HG03025 (cell line): Measurements from ENCODE around the gene CD19.
"Not testable (repeated sequence)": the region's sequence is repeated elsewhere in the genome, so short reads cannot be mapped to it uniquely, and the experiment has no call there.

Experiments used
- ATAC-seq: cut with Tn5 transposase; IDR thresholded peaks from one replicate; pipeline ENCODE4 v1.9.1; 2021; ENCODE audit warnings: mild to moderate bottlenecking, moderate library complexity; ENCODE audit not compliant: unreplicated experiment, low FRiP score

CD19 gene

DNA sequence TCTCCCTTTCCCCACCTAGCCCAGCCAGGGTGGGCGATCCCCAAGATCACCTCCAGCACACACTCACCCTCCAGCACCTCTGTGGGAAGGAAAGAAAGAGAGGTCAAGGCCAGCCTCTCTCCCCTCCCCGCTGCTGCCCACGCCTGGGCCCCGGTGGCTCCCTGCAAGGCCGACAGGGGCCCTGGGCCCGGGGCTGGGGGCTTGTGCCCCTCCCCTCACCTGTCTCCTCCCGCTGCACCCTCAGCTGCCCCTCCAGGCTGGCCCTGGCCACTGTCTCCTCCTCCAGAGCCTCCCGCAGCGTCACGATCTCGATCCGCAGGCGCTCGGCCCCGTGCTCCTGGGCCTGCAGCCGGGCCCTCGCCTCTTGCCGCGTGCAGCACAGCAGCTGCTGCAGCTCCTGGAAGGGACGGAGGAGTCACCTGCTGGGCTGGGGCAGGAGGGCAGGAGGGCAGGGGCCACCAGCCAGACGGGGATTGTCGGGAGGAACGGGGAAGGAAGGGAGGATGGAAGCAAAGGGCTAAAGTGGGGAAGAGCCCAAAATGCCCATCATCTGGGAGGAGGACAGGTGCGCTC lies 25.9 kb upstream of the CD19 start:
- no peak for ATAC-seq

- no peak for ATAC-seq
Observed at GRCh38 chr16:28910086-28911031, 21.4 kb upstream of the CD19 start.

GRCh38 chr16:28912558-28912957 lies 19.2 kb upstream of the CD19 start:
- ATAC-seq, result no peak

DNA sequence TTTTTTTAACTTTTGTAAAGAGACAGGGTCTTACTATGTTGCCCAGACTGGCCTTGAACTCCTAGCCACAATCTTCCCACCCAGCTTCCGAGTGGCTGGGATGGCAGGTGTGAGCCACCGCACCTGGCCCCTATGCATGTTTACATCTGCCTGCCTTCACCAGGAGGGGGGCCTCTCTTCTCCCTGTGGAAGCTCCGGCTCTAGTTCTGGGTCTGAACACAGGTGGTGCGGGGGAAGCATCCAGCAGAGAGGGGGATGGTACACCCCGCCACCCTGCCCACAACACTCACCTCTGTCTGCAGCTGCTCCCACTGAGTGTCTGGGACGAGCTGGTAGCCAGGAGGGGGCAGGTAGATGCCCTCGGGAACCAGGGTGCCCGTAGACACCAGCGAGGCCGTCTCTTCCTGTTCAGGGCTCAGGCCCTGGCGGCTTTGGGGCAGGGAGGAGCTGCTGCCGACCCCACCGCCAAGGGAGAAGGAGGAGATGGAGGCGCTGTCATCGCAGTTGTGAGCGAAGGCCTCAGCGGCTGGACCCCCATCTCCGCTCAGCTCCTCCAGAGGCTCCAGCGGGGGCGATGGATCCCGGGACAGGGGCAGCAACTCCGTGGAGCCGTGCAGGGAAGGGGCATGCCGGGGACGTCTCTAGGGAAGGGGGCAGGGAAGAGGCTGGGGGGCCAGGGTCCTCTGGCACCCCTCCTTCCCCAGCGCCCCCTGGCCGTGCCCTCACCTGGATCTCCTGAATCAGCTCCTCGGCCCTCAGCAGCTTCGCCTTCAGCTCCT lies 17.6 kb upstream of the CD19 start:
- no peak for ATAC-seq

DNA sequence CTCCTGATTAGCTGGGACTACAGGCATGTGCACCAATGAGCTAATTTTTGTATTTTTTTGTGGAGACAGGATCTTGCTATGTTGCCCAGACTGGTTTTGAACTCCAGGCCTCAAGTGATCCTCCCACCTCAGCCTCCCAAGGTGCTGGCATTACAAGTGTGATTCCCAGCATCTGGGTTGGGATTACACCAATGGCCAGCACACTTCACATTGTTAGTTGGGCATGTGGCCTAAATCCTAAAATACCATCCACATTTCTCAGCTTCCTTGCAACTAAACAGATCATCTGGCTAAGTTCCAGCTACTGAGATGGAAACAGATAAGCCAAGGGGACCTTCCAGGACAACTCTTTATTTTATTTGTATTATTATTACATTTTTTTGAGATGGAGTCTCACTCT lies 16.6 kb upstream of the CD19 start:
- ATAC-seq, result no peak

DNA sequence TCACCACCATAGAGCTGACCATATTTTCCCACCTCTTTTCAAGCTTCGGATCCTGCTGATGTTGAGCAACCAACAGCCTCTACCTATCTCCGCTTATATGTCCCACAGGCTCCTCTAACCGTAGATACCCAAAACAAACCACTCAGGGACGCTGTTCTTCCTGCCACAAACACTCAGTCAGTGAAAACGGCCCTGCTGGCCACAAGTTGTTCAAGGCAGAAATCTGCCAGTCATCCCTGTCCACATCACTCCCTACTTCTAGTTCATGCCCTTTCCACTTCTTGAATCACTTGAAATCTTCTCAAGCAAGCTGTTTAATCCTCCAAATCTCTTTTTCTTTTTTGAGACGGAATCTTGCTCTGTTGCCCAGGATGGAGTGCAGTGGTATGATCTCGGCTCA lies 14.7 kb upstream of the CD19 start:
- ATAC-seq, result no peak

- ATAC-seq, result no peak
Observed at GRCh38 chr16:28918698-28919097, 13.1 kb upstream of the CD19 start.

- no peak for ATAC-seq
Observed at GRCh38 chr16:28923231-28923587, 8.6 kb upstream of the CD19 start.

DNA sequence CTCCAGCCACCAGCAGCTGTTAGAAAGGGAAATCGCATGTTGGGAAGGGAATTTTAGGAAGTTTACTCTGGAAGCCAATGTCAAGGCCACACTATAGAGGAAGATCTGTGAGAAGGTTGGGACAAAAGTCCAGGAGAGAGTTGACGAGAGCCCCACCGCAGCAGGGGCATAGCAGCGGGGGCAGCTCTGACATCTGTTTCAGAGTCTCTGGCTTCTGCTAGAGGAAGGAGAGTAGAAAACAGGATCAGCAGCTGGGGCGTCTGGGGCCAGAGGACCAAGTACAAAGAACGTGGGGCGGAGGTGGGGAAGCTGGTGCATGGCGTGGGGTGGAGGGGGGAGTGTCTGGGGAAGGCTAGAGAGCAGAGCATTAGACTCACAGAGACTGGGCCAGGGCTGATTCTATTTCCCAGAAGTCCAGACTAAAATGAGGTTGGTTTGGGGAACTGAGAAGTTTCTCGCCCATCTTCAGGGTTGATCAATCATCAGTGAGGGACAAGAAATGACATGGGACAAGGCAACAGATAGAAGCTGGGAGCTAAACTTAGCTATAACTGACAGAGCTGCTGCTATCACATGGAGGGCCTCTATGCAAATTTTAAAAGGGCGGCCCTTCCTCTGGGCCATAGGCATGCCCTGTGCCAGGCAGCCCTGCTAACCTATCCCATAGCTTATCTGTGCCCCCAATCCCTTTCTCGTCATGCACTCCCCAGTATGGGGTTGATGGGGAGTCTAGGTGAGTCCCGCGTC lies 7.9 kb upstream of the CD19 start:
- ATAC-seq, result peak; percentile 45

GRCh38 chr16:28924399-28924761 lies 7.4 kb upstream of the CD19 start:
- ATAC-seq, result no peak

- ATAC-seq, result peak; percentile 52
Observed at GRCh38 chr16:28924762-28925385, 6.9 kb upstream of the CD19 start, which contains the start of gene RABEP2. TSS of gene RABEP2 (minus strand) at chr16:28925238. CDS start at chr16:28925163, 75 bp downstream.

GRCh38 chr16:28925386-28926228 lies 6.2 kb upstream of the CD19 start:
- ATAC-seq, result no peak

DNA sequence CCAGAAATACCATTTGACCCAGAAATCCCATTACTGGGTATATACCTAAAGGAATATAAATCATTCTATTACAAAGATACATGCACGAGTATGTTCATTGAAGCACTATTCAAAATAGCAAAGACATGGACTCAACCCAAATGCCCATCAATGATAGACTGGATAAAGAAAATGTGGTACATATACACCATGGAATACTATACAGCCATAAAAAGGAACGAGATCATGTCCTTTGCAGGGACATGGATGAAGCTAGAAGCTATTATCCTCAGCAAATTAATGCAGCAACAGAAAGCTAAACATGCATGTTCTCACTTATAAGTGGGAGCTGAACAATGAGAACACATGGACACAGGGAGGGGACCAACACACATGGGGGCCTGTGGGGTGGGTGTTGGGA lies 5.5 kb upstream of the CD19 start:
- ATAC-seq, result not testable (repeated sequence)

DNA sequence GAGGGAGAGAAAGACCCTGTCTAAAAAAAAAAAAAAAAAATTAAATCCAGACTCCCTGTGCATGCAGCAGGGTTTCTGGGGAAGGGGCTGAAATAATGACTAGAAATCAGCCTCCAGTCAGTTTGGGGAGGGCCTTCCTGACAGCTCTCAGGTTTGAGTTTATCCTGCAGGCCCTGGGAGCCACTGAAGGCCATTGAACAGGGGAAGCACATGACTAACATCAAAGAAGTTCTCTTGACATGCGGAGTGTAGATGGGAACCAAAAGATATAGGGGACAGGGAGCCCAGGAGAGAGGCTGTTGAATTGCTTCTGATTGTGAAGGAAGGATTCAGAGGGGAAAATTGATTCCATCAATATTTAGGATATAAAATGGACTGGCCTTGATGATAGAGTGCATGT lies 4.0 kb upstream of the CD19 start:
- no peak for ATAC-seq

DNA sequence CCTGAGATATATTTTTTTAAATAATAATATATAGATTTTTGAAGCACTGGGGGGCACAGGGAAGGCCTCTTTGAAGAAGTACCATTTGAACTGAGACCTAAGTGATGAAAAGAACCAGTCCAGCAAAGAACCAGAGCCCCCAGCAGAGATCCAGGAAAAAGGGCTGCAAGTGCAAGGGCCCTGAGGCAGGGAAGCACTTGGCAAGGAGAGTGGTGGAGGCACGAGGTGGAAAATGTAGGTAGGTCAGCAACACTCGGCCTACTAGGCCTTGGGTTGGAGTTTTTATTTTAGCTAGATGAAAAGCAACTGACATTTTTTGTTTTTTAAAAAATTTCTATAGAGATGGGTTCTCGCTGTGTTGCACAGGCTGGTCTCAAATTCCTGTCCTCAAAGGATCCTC lies 1.6 kb upstream of the CD19 start:
- no peak for ATAC-seq

- ATAC-seq, result no peak
Observed at GRCh38 chr16:28930652-28931051, 1.1 kb upstream of the CD19 start.

GRCh38 chr16:28932339-28933141 lies 769 bp downstream of the CD19 start:
- ATAC-seq, result no peak

- no peak for ATAC-seq
Observed at GRCh38 chr16:28933171-28933570, 1.4 kb downstream of the CD19 start.
